ENCODE data around the gene FKBP9.
A peak's percentile ranks its signal among the peaks of the same experiment; 100 is the strongest.
"Not testable (repeated sequence)": the region's sequence is repeated elsewhere in the genome, so short reads cannot be mapped to it uniquely, and the experiment has no call there.

The FKBP9 gene, protein sequence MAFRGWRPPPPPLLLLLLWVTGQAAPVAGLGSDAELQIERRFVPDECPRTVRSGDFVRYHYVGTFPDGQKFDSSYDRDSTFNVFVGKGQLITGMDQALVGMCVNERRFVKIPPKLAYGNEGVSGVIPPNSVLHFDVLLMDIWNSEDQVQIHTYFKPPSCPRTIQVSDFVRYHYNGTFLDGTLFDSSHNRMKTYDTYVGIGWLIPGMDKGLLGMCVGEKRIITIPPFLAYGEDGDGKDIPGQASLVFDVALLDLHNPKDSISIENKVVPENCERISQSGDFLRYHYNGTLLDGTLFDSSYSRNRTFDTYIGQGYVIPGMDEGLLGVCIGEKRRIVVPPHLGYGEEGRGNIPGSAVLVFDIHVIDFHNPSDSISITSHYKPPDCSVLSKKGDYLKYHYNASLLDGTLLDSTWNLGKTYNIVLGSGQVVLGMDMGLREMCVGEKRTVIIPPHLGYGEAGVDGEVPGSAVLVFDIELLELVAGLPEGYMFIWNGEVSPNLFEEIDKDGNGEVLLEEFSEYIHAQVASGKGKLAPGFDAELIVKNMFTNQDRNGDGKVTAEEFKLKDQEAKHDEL

DNA sequence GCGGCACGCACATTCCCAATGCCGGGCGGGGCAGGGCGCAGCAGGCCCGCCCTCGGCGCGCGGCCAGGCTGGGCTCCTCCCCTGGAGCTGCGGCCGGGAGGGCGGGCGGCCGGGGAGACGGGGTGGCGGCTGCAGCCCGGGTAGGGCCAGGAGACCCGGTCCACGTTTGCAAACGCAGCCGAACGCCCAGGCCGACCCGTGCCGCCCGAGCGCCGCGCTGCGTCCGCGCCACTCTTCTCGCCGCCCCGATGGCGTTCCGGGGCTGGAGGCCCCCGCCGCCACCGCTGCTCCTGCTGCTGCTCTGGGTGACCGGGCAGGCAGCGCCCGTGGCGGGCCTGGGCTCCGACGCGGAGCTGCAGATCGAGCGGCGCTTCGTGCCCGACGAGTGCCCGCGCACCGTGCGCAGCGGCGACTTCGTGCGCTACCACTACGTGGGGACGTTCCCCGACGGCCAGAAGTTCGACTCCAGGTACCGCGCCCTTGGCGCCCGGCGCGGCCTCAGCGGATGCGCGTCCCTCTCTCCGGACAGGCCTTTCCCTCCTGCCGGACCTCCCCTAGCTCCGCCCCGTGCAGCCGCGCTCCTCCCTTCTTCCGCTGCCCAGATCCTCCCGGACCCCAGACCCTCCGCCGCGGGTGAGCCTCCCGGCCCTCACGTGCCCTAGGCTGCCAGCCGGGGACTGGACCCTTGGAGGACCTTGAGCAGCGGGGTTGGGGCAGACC lies at the start of gene FKBP9:
Gene FKBP9, plus strand, starts transcription at position 115 of the 720 bp plus-strand sequence. Its CDS starts 134 bp downstream, at position 249.
- DNase-seq = peak; percentile 88

DNA sequence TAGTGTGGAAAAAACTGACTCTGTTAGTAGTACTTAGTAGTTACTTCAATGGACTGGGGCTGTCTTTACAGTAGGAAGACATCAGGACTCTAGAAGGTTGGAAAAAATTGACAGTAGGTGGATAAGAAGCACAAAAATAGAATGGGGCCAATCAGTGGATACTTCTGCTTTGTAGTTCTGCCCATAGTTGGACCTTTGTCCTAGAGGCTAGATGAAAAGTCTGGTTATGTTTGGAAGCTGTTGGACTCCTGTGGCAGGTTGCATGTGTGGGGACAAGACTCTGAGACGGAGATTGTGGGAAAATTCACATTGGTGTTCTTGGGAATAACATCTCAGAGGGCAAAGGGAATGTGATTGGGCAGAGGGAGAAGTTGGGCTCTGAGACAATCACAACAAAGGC lies 47.0 kb upstream of the FKBP9 start:
- DNase-seq = no peak

DNA sequence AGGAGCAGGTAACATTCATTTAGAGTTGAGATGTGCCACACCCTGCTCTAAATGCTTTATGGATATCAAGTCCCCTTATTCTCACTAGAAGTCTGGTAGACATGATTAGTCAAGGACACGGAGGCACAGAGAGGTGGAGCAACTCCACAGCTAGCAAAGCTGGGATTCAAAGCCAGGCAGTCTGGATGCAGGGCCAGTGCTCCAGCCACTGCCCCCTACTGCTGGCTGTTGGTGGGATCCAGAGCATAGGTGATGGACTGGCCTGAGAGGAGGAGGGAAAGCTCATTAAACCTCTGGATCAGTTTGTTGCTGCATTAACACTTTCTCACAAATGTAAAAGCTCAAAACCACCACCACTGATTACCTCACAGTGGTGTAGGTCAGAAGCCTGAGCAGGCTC lies 43.1 kb upstream of the FKBP9 start:
- no peak for DNase-seq

DNA sequence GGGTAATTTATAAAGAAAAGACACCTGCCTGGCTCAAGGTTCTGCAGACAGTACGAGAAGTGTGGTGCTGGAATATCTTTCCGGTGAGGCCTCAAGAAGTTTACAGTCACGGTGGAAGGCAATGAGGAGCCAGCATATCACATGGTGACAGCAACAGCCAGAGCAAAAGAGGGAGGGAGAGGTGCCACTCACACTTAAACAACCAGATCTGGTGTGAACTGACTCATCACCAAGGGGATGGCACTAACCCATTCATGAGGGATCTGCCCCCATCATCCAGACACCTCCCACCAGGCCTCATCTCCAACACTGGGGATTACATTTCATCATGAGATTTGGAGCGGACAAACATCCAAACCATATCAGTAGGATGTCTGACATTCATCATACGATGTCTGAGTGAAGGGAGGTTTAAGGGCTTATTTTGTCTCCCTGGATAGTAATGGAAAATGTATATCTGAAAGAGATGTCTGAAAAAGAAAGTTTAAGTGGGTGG lies 42.2 kb upstream of the FKBP9 start:
- DNase-seq = no peak

DNA sequence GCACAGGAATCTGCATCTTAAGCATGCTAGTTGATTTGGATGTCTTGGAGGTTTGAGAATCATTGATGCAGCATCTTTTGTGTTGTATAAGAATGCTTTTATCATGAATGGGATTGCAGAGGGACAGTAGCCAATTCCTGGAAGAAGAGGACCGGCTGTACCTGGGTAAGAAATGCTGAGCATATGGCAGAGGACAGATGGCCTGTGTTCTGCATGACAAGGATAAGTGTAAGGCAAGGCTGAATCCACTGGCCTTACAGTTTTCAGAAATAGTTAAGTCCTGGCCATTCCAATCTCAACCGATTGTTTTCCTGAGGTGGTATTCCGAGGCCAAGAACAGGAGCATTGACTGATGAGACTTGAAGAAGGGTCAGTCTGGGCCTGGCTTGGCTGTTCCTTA lies 41.2 kb upstream of the FKBP9 start:
- no peak for DNase-seq

DNA sequence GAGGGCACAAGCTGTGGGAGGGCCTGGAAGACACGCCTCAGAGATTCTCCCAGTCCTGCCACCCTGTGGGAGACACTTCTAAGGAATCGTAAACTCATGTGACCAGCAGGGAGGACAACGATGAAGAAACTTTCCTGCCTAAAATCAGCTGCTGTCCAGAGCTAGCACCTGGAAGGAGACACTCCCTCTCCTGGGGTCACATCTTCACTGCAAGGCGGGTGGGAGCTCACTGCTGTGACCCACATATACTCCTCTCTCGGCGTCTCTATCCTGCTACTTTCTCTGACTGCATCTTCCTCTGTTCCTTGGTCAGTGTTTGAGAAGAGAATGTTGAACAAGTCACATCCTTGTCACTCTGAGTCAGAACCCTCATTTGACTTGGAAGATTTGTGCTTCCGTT lies 40.2 kb upstream of the FKBP9 start:
- not testable (repeated sequence) for DNase-seq

DNA sequence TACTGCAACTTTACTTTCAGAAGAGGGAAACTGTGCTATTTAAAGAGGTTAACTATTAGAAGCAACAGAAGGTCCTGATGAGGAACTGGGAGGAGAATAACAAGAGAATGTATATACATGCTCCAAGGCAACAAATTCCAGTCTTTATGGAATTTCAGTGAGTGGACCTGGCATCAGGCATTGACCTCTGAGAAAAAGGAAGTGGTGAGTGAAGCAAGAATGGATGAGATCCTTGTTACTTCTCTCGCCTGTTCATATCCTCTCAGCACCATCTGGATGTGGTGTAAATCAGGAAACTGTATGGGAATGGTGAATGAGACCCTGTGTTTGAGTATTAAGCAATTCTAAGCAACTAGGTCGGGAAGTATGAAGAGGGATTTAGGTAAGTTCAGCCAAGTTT lies 35.3 kb upstream of the FKBP9 start:
- DNase-seq = no peak

DNA sequence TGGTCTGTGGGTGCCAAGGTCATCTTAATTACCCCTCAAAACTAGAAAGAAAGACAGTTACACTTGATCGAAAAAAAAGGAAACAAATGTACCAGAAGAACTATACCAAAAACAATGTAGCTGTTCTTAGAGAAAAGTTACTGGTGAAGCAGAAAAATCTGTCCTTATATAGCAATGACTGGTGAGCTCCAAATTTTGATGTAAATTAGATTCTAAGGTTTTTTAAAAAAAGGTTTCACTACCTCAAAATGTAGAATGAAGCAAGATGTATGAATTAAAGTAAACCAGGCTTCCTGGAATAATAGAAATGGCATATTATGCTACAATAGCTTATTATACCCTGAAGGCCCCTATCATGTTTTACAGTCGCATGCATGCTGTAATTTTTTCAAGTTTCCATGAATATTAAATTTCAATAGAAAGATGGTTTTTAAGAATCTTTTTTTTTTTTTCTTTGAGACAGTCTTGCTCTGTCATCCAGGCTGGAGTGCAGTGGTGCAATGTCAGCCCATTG lies 28.4 kb upstream of the FKBP9 start:
- DNase-seq = no peak

DNA sequence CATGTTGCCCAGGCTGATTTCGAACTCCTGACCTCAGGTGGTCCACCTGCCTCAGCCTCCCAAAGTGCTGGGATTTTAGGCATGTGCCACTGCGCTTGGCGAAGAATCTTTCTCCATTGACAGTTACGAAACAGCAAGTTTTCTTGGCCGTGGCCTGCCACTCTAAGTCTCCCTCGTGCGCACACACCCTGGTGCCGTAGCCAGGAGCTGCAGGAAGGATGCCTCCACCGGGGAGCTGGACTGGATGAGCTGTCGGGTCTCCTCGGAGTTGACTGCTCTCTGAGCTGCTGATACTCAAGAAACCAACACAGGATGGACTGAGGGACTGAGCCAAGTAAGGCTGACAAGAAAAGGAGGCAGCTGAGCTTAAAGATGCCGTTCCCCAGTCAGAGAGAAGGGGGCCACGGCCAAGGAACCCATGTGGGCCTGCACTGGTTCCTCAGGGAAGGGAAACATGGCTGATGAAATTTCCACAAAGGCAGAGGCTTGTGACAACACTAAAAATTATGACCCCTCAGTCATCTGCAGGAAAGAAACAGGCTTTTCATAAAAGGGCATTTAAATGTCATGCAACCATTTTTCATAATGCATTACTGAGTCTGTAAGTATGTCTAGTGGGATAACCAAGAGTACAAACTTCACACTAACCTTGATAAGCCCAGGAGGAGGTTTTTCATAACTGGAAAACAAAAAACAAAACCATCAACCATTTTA lies 27.7 kb upstream of the FKBP9 start:
- DNase-seq = no peak

DNA sequence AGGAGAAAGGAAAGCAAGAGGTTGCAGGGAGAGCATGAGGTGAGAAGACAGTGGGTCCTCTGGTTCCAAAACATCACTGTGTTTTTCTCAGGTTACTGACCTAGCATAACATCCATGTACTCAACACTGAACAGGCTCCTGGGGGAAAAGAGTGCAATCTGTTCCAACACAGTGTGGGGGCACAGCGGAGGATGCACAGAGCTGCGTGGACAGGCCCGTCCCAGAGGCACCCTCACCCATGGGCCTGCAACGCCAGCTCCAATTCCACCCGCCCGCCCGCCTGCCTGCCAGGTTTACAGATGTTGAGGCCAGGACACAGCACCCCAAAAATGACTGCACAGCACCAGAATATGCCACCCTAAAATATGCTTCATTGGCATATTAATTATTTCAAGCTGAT lies 26.9 kb upstream of the FKBP9 start:
- no peak for DNase-seq

DNA sequence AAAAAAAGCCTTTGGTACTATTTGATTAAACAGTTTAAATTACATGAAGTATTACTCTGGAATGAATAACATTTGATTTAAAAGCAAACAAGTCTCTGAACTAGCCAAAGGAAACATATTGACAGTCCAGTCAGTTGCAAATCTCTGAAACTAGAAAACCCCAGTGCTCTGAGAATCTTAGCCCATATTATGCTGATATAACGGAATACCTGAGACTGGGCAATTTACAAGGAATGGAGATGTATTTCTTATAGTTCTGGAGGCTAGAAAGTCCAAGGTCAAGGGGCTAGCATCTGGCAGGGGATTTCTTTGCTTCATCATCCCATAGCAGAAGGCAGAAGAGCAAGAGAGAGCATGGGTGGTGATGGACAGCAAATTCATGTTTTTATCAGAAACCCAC lies 21.7 kb upstream of the FKBP9 start:
- no peak for DNase-seq

DNA sequence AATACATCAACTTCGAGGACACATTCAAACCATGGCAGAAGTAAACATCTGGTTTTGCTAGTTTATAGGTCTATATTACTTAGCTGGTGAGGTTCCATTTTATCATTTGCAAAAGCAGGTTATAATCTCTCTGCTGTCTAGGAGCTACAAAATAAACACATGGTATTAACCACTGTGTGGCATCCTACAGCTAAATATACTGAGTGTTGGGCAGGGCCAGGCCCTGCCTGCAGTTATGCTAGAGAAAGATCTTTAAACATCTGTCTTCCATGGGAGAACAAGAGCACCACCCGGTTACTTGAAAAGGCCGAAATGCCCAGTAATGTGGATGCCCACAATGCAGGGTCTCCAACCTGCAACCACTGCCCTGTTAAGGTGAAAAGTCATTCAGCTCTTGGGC lies 20.6 kb upstream of the FKBP9 start:
- peak; percentile 19 for DNase-seq

DNA sequence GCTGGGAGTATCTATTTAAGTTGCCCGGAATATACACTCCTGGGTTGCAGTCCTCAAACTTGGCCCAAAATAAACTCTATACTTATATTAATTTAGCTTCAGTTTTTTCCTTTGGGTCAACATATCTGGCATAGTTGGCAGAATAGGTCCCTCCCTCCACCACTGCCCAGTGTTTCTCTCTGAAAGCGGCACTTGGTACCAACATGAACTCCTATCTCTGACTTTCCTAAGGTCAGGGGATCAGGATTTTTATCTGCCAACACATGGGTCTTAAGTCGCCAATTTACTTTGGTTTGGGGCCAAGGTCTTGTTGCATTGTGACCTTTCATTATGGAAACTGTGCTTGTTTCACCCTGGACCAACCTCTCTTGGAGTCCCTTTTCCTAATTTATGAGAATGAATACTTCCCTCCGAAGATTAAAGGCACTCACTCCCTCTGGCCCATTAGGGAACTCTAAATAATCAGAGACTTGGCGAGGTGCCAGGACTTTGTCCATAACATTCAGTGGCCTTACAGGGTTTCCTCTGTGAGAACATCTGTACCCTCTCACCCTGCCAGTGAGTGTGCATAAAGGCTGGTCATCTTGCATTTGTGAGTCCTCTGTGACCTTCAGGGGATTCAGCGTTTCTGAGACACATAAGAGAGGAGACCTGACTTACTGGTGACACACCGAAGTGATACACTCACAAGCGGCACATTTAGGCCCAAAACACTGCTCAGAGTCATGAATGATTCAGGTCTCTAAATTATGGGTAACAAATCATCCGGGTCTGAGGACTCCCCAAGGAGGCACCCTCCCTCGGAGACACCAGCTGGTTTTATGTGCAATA lies 19.7 kb upstream of the FKBP9 start:
- peak; percentile 68 for DNase-seq

DNA sequence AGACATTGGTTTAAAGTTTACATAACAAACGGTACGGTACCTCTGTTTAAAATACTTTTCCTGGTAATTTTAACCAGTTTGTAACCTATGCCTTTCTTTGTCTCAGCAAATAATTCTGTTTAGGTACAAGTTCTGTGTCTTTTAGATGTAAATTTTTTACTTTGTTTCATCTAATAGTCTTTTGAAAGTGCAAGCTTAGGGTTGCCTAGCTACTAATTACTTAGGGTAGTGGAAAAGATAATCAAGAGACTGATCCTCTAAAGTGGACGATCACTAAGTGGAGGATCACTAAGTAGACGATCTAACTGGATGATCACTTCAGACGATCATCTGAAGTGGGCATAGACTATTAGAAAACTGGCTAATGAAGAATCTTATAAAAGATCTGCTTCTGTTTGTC lies 16.1 kb upstream of the FKBP9 start:
- DNase-seq = peak; percentile 15

DNA sequence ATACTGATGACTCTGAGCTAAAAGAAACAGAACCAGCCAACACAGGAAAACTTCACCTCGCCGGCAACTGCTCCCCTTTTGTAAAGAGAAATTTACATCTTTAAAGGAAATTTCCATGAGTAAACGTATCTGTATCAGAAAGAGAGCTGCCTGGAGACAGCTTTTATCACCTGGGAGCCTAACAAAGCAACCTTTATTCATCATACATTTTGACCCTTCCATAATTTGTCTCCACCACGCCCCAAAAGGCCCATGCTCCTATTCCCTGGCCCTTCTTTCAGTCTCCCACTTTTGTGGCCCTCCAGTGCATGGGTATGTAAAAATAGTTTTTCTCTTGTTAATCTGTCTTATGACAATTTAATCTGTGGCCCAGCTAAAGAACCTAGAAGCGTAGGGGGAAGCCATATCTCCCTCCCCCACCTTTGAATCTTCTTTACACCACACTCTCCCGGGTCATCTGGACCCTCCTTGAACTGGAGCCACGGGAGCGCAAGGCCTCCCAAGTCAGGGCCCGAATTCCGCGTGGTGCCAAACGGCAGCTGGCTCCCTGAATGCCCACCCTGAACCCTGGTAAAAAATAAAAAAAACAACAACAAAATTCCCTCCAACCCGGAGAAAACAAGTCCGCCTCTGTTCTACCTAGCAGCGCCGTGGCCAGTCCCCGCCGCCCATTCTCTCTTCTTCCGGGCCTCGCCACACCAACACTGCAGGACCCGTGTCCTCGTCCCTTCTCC lies 15.4 kb upstream of the FKBP9 start:
- DNase-seq = peak; percentile 62

DNA sequence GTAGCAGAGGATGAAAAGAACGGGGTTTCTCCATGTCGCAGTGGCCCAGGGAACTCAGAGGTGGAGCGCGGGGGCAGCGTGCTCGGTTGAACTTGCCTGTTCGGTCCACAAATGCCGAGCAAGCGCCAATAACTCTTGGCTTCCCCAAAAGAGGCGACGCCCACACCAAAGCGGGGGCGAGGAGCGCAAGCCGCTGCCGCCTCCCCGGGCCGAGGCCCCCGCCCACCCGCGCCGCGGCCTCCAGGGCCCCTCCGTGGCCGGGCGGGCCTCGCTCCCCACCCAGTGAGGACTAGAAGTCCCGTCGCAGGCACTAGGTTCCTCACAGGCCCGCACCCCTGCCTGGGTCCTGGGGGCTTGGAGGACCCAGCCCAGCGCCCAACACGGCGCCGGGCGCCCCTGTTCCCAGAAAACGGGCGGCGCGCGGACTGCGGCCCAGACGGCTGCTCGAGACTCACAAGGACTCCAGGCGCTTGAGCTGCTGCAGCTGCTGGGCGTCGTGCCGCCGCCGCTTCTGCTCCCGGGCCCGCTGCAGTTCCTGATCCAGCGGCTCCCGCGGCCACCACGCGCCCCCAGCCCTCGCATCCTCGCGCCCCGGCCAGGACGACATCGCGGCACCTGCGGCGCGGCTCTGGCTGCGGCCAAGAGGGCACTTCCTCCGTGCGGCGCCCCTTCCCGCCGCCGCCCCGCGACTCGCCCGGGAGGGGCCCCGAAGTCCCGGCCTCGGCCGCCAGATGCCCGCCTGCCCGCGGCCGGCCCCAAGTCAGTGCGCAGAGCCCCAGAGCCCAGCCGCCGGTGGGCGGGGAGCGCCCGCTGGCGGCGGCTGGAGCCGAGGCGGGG lies 14.6 kb upstream of the FKBP9 start:
- DNase-seq = peak; percentile 87

DNA sequence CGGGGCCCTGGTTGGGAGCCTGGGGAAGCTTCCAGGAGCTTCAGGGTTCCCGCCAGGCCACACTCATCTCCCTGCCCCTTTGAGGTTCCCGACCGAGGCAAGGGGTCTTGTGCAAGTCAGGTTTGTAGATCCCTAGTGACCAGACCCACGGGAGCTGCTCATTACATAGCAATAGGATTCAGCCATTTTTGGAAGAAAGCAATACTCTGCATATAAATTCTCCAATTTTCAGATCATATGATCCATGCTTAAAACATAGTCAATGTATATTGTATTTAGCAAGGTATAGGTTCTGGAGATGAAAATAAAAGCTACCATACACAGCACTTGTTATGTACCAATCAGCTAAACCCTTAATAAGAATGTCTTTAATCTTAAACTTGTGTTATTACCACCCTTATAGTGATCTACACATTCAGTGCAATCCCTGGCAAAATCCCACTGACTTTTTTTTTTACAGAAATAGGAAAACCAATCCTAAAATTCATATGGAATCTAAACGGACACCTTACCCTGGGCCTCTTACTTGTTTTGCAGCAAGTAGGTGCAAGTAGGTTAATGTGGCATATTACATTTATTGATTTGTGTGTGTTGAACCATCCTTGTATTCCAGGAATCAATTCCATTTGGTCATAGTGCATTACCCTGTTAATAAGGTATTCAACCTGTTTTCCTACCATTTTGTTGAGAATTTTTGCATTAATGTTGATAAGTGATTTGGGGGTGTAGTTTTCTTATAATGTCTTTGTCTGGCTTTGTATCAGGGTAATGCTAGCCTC lies 13.8 kb upstream of the FKBP9 start:
- DNase-seq = no peak

DNA sequence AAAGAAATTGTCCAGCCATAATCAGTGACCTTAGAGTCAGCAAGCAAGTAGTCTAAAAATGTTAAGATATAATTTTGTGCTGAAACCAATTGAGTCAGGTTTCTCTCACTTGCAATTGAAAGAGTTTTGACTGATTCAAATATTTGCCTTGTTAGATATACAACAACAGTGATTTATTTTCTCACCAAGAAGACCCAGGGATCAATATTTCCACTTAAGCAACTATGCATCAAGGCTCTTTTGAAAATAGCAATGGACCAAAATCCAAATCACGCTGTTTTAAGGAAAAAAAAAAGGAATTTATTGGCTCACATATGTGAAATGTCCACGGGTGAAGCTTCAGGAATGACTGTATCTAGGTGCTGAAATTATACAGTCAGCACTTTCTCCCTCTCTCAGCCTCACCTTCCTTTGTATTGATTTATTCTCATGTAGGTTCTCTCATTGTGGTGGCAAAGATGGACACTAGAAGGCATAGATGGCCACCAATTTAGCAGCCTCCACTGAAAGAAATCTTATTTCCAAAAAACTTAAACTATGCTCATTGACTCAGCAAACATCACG lies 9.7 kb upstream of the FKBP9 start:
- DNase-seq = no peak

DNA sequence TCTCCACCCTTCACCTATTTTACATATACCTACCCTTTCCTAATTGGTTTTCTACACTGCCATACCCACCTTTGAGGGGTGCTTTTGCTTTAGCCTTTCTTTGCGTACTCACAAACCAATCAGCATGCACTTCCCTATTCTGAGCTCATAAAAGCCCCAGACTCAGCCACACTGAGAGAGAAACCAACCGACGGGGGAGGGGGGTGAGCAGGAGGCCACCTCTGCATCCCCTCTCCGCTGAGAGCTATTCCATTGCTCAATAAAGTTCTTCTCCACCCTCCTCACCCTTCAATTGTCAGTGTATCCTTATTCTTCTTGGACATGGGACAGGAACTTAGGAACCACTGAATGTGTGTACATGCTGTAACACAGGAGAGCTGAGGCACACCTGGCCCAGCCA lies 9.0 kb upstream of the FKBP9 start:
- DNase-seq = no peak

All from hematopoietic multipotent progenitor cell treated with erythropoietin and hydrocortisone succinate and interleukin-3 and kit ligand, for 6 days (in vitro differentiated cells).